ENCODE data around the gene SRD5A1.

Gene SRD5A1

GRCh38 chr5:6632888-6633468 lies at the start of gene SRD5A1, which contains the start of gene NSUN2:
TSS of gene SRD5A1 (plus strand) at chr5:6633440. CDS start at chr5:6633577, 137 bp downstream.
TSS of gene NSUN2 (minus strand) at chr5:6633044. CDS start at chr5:6632979, 65 bp downstream.
- DNase-seq (ENCODE audit: low spot score): peak; percentile 76

GRCh38 chr5:6584101-6584645 lies 49.1 kb upstream of the SRD5A1 start:
- DNase-seq (ENCODE audit: low spot score): no peak

GRCh38 chr5:6584727-6585126 lies 48.5 kb upstream of the SRD5A1 start:
- no peak for DNase-seq (ENCODE audit: low spot score)

- no peak for DNase-seq (ENCODE audit: low spot score)
Measured at GRCh38 chr5:6585168-6585567, 48.1 kb upstream of the SRD5A1 start.

- DNase-seq (ENCODE audit: low spot score): no peak
Measured at GRCh38 chr5:6585939-6586646, 47.1 kb upstream of the SRD5A1 start.

GRCh38 chr5:6586647-6587042 lies 46.6 kb upstream of the SRD5A1 start:
- DNase-seq (ENCODE audit: low spot score): no peak

- DNase-seq (ENCODE audit: low spot score): no peak
Measured at GRCh38 chr5:6587171-6587570, 46.1 kb upstream of the SRD5A1 start.

GRCh38 chr5:6590581-6590980 lies 42.7 kb upstream of the SRD5A1 start:
- DNase-seq (ENCODE audit: low spot score): no peak

- DNase-seq (ENCODE audit: low spot score): no peak
Measured at GRCh38 chr5:6591671-6592288, 41.5 kb upstream of the SRD5A1 start.

GRCh38 chr5:6592601-6593000 lies 40.6 kb upstream of the SRD5A1 start:
- no peak for DNase-seq (ENCODE audit: low spot score)

- DNase-seq (ENCODE audit: low spot score): no peak
Measured at GRCh38 chr5:6593148-6594016, 39.9 kb upstream of the SRD5A1 start.

GRCh38 chr5:6594066-6594465 lies 39.2 kb upstream of the SRD5A1 start:
- DNase-seq (ENCODE audit: low spot score): no peak

GRCh38 chr5:6595405-6595804 lies 37.8 kb upstream of the SRD5A1 start:
- DNase-seq (ENCODE audit: low spot score): no peak

- DNase-seq (ENCODE audit: low spot score): no peak
Measured at GRCh38 chr5:6596388-6596787, 36.9 kb upstream of the SRD5A1 start.

GRCh38 chr5:6597557-6597956 lies 35.7 kb upstream of the SRD5A1 start:
- no peak for DNase-seq (ENCODE audit: low spot score)

- no peak for DNase-seq (ENCODE audit: low spot score)
Measured at GRCh38 chr5:6598351-6598900, 34.8 kb upstream of the SRD5A1 start.

GRCh38 chr5:6599739-6600138 lies 33.5 kb upstream of the SRD5A1 start:
- DNase-seq (ENCODE audit: low spot score): no peak

GRCh38 chr5:6601271-6601670 lies 32.0 kb upstream of the SRD5A1 start:
- DNase-seq (ENCODE audit: low spot score): no peak

- no peak for DNase-seq (ENCODE audit: low spot score)
Measured at GRCh38 chr5:6601816-6602215, 31.4 kb upstream of the SRD5A1 start.

GRCh38 chr5:6602441-6602840 lies 30.8 kb upstream of the SRD5A1 start:
- DNase-seq (ENCODE audit: low spot score): no peak

GRCh38 chr5:6603643-6604042 lies 29.6 kb upstream of the SRD5A1 start:
- DNase-seq (ENCODE audit: low spot score): no peak

GRCh38 chr5:6604341-6604740 lies 28.9 kb upstream of the SRD5A1 start:
- DNase-seq (ENCODE audit: low spot score): no peak

Measured in COLO829 (cell line).